MG63 (cell line): ENCODE data around the gene GPR62. TPM values are rescaled to one million over a fixed set of nuclear protein-coding genes. Genes with fewer than 3 reads are reported as not detected.

ENCODE experiments used
- DNase-seq: peaks from one replicate; pipeline ENCODE4 v3.0.0-alpha.2; 2020
- H3K27me3 ChIP-seq: fragments of 250-450 bp; sonication (Bioruptor Pico); 2 replicates; pipeline ENCODE4 v1.5.1; 2020; ENCODE audit warnings: mild to moderate bottlenecking, moderate library complexity
- H3K36me3 ChIP-seq: fragments of 250-450 bp; sonication (Bioruptor Pico); 2 replicates; pipeline ENCODE4 v1.5.1; 2020; ENCODE audit warnings: mild to moderate bottlenecking, moderate library complexity
- H3K4me3 ChIP-seq: fragments of 250-450 bp; sonication (Bioruptor Pico); 2 replicates; pipeline ENCODE4 v1.5.1; 2020; ENCODE audit warnings: mild to moderate bottlenecking, moderate library complexity
- H3K9me3 ChIP-seq: fragments of 250-450 bp; sonication (Bioruptor Pico); 2 replicates; pipeline ENCODE4 v1.5.1; 2020; ENCODE audit warnings: mild to moderate bottlenecking, moderate library complexity
- total RNA-seq: library from RNA; depleted of rRNA; stranded (reverse); fragments of >200 nt; shearing (Covaris generic); gene quantifications from 2 replicates; pipeline ENCODE4 v1.2.3, GENCODE V29; 2014; ENCODE audit warnings: low replicate concordance

GPR62 gene
- total RNA-seq, 1 experiment from 2014 or later: not detected

DNA sequence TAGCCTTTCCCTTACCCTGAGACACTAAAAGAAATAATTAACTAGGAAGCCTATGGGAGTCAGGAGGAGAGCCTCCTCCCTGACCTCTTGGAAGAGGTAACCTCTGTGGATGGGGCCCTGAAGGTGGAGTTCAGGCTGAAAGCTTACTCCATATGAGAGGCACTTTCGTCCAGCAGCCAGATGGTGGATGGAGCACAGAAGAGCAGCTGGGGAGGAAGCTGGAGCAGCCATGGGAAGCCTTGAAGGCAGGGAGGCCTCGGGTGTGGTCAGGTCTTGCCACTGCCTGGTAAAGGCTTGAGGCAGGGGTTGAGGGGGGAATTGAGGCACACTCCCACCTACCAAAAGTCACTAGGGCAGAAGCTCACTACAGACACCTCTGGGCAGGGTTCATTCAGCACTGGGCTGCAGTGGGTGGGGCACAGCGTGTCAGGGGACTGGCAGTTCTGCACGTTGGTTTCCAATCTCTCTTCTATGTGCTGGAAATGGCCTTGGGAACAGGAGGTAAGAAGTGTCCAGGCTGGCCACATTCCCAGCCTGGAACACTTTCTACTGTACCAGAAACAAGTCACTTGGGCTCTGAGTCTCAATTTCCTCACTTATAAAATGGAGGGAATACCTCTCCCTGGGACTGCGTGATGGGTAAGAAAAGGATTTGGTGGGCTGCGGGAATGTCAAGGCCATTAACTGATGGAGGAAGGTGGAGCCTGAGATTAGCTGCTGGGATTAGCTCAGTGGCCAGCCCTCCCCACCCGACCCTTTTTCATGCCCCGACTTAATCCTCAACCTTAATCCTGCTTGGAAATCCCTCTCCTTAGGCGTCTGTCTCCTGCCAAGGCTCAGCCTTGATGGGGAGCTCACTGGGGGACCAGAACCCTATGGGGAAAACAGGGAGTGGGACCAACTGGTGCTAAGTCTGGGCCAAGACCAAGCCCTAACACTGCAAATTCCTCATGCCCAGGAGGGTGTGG, 6.7 kb downstream of the GPR62 start:
- Histone ChIP-seq H3K27me3 (no peaks in the 10 kb centered on the region), H3K4me3 (no peak overlapping the region), H3K9me3 (no peaks in the 10 kb centered on the region), H3K36me3 (no peaks in the 10 kb centered on the region)
- no peak for DNase-seq

DNA sequence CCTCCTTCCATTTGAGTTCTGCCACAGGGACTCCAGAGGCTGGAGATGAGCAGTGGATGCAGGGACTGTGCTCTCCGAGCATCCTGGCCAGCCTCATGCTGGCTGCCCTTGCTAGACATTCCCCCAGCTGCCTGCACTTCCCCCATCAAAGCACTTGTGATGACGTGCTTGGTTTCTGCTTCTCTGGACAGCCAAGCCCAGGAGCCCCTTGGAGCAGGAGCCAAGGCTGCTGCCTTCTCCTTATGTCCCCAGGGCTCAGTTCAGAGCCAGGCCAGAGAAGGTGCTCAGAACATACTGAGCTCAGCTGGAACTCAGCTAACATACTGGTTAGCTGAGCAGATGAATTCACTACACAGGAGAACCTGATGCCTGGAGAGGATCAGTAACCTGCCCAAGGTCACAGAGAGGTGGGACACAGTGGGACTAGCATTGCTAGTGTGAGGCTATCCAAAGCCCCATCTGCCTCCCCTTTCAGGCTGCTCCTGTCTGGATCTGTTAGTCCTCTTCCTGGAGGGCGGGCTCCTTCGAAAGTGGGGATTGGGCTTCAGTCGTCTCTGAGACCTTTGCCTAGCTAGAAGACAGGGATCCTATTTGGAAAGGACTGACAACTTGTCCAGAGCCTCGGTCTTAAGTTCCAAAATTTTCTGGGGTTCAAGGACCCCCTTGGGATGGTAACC, 7.8 kb downstream of the GPR62 start:
- Histone ChIP-seq H3K27me3 (no peaks in the 10 kb centered on the region), H3K9me3 (no peaks in the 10 kb centered on the region), H3K36me3 (no peaks in the 10 kb centered on the region), H3K4me3 (no peak overlapping the region)
- DNase-seq: no peak

DNA sequence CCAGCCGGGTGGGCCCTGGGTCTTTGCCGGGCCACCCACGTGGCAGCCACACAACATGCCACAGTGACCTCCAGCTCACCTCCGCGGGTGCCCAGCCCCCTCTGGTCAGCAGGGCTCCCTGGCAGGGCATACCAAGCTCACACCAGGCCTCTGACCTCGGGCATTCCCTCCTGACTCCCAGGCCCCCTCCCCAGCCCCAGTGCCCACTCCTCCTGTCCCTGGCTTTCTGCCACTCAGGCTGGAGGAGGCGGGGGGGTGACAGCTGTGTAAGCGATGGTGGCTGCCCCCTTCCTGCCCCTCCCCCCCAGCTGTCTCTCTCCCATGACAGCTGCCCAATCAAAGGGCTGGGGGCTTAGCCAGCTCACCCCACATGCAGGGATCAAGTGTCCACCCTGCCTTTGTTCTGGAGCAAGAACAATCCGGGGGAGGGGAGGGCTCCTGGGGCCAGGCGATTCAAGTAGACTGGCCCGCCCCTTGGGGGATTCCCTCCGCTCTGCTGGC, 8.8 kb downstream of the GPR62 start:
- H3K27me3 ChIP-seq: no peaks in the 10 kb centered on the region
- no peak overlapping the region for H3K4me3 ChIP-seq
- no peak for DNase-seq
- H3K36me3 ChIP-seq: no peaks in the 10 kb centered on the region
- H3K9me3 ChIP-seq: no peaks in the 10 kb centered on the region

DNA sequence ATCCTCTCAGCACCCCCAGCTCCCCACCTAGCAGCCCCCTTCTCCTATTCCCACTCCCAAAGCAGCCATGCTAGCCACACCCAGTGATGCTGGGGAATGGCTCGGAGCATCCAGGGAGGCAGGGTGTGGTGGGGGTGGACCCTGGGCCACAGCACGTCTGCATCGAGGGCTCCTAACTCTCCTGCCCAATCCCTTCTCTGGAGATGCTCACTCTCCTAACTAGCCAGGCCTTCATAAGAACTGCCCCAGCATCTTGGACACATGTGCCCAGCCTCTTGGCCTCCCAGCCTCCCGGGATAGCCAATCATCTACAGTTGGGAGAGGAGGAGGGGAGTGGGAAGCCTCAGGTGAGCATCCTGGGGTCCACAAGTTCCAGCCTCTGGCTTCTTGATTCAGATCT, 9.3 kb downstream of the GPR62 start:
- H3K36me3 ChIP-seq: no peaks in the 10 kb centered on the region
- DNase-seq: no peak
- no peak overlapping the region for H3K4me3 ChIP-seq
- H3K9me3 ChIP-seq: no peaks in the 10 kb centered on the region
- H3K27me3 ChIP-seq: no peaks in the 10 kb centered on the region

DNA sequence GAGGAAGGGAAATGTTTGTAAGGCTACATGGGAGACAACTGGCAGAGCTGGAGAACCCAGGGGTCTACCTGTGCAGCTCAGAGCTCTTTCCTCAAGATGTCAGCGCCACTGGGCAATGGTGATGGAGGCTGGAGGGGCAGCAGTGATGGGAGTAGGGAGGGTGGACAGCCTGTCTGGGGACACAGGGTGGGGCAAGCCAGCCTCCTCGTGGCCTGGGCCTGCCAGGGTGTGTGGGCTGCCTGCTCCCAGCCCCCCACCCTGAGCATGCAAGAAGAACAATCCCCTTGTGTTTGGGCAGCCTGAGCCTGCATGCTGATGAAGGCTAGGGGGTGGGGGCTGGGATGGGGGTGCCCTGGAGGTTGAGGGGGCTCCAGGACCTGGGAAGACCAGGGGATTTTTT, 10.8 kb downstream of the GPR62 start:
- H3K36me3 ChIP-seq: no peaks in the 10 kb centered on the region
- H3K27me3 ChIP-seq: no peaks in the 10 kb centered on the region
- H3K4me3 ChIP-seq: no peak overlapping the region
- no peaks in the 10 kb centered on the region for H3K9me3 ChIP-seq
- DNase-seq: no peak

DNA sequence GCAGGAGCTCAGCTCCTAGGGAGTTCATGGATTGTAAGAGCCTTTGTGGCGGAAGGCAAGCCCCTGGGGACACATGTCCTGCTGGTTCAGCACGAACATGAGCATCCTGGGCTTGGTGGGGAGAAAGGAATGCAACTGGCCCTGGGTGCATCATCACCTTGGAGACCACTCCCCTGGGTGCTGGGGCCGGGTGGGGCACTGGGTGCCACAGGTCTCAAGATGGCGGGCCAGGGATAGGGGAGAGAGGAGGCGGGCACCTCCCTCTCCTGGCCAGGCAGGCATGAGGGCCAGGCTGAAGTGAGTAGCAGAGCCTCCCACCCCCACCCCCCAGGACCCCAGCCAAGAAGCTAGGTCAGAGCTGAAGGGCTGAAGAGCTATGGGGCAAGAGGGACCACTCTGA, 11.3 kb downstream of the GPR62 start:
- no peaks in the 10 kb centered on the region for H3K9me3 ChIP-seq
- peak overlapping the region; percentile 59 for H3K4me3 ChIP-seq
- no peaks in the 10 kb centered on the region for H3K27me3 ChIP-seq
- H3K36me3 ChIP-seq: peaks cover under 1% of the 10 kb centered on the region; the same call in 1 of the 2 replicates
- no peak for DNase-seq

DNA sequence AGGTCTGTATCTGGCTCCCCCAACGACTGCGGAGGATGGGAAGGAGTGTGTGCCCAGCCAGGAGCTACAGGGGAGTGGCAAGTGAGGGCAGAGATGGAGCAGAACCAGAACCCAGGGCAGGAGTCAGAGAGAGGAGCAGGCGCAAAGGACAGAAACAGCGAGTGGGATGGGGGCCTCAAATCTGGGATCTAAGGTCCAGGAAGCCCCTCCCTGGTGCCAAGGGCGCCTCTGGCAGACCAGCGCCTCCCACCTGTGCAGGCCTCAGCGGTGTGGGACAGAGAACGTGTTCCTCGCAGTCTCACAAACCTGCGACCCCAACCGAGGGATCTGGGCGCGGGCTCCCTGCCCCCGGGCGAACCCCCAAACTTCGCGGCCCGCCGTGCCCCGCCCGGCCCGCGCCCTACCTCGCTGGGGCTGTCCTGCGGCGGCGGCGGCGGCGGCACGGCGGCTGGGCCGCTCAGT, 11.8 kb downstream of the GPR62 start:
- no peaks in the 10 kb centered on the region for H3K27me3 ChIP-seq
- peaks cover 2% of the 10 kb centered on the region; the same call in 1 of the 2 replicates for H3K36me3 ChIP-seq
- H3K4me3 ChIP-seq: peak overlapping the region; percentile 59

DNA sequence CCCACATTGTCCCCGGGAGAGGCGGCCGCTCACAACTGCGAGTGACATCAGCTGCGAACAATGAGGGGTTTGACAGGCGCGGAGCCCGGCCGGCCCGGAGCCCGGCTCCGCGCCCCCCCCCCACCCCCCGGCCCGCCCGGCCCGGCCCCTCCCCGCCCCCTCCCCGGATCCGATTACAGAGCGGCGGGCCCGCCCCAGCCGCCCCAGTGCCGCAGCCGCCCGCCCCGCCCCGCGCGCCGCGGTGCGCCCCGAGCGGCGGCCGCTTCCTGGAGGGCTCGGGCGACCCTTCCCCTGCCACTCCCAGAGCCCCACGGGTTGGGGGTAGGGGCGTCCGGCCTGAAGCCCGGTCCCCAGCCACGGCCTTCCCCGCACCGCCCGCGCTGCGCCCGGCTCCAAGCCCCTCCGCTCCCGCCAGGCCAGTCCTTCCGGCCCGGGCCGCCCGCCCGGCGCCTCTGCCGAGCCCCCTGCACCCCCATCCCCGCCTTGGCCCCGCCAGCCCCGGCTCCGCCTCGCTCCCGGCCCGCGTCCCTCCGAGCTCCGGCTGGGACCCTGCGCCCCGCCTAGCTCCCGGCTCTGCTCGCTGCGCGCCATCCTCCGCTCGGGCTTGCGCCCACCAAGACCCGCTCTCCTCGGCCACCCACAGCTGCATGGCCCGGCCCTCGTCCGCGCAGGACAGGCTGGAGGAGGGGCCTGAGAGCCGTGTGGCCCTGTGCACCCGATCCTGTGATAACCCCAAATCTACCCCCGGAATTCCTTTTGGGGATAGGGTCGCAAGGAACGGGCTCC, 12.4 kb downstream of the GPR62 start, which contains the start of gene PCBP4:
Gene PCBP4, minus strand, starts transcription at position 71 of the 786 bp plus-strand sequence. CDS start 6,214 bp downstream, outside the sequence.
- H3K4me3 ChIP-seq: peak within 1 kb of the TSS; percentile 59
- H3K27me3 ChIP-seq: no peaks in the 10 kb centered on the region
- DNase-seq: peak; percentile 46
- H3K36me3 ChIP-seq: peaks cover 2% of the 10 kb centered on the region; the same call in 1 of the 2 replicates
- no peaks in the 10 kb centered on the region for H3K9me3 ChIP-seq

More for the DNA sequence above, 11.8 kb downstream of the GPR62 start:
- no peak for DNase-seq
- H3K9me3 ChIP-seq: no peaks in the 10 kb centered on the region

DNA sequence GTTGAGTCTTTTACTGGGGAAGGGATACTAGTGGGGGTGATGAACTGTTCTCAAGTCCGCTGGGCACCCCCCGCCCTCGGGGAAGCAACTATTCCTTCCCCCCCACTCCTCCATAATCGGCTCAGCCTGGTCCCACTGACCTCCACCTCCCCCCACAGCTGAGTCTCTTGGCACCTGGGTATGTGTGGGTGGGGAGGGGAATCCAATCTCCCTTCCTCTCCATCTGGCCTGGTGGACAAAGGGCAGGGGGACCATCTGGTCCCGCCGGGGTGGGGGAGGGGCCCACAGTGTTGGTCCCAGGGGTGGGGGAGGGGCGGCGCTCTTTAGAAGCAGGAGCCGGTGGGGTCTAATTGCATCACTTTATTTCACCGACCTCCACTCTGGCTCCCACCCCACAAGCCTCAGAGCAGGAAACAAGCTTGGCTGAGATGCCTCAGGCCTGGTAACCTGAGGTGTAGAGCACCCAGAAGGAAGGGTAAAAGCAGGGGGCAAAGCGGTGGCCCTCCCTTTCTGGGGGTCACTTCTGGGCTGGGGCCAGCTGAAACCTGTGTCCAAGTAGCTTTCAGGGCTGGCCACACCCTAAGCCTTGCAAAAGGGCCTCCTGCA, 13.1 kb downstream of the GPR62 start:
- no peaks in the 10 kb centered on the region for H3K9me3 ChIP-seq
- peak overlapping the region; percentile 59 for H3K4me3 ChIP-seq
- no peaks in the 10 kb centered on the region for H3K27me3 ChIP-seq
- DNase-seq: peak; percentile 57
- H3K36me3 ChIP-seq: peaks cover 2% of the 10 kb centered on the region; the same call in 1 of the 2 replicates

DNA sequence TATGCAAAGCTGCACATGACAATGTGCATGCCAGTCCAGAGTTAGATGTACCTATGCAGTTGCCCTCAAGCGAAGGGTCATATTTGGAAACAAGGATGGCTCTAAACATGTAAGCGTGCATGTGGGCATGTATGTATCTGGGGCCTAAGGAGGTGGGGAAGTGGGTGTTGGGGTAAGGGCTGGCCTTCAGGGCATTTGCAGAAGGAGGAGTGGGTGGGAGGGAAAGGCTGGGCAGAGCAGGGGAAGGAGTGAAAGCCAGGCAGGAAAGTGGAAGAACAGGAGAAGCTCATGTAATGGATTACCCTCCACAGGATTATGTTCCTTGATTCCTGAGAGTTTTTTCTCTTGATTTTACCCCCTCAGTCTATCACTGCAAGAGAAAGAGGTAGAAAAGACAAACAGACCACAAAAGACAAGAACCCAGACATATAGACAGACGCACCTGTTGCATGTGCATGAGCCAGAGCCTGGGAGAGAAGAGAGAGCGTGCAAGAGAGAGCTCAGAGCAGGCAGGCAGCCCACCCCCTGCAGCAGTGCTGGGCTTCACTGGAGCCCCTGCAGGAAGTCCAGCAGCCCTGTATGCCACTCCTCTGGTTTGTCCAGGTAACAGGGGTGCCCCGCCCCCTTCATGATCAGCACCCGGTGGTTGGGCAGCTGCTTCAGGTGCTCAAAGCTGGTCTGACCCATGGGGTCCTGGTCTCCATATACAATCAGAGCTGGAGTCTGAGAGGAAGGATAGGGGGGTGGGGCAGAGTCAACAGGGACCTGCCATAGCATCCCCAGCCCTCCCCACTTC, 13.9 kb downstream of the GPR62 start:
- H3K36me3 ChIP-seq: peaks cover 2% of the 10 kb centered on the region; the same call in 1 of the 2 replicates
- no peaks in the 10 kb centered on the region for H3K27me3 ChIP-seq
- DNase-seq: no peak
- H3K9me3 ChIP-seq: no peaks in the 10 kb centered on the region
- H3K4me3 ChIP-seq: no peak overlapping the region

DNA sequence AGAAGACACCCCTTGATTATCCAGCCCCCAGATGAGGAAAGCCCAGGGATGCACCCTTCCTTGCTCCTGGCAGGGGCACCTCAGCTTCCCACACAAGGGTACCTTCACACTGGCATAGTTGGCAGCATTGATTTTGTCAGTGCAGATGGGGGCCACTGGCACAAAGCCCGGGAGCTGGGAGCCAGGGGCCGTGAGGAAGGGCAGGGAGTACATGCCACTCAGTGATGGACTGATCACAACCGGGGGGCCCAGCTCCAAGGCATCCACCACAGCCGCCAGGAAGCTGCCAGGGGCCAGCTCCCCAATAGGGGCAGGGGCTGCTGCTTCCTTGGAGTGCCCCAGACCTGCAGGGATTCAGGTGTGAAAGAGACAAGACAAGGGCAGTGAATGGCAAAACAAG, 14.7 kb downstream of the GPR62 start:
- DNase-seq: no peak
- peaks cover 2% of the 10 kb centered on the region; the same call in 1 of the 2 replicates for H3K36me3 ChIP-seq
- no peaks in the 10 kb centered on the region for H3K9me3 ChIP-seq
- no peaks in the 10 kb centered on the region for H3K27me3 ChIP-seq
- no peak overlapping the region for H3K4me3 ChIP-seq

DNA sequence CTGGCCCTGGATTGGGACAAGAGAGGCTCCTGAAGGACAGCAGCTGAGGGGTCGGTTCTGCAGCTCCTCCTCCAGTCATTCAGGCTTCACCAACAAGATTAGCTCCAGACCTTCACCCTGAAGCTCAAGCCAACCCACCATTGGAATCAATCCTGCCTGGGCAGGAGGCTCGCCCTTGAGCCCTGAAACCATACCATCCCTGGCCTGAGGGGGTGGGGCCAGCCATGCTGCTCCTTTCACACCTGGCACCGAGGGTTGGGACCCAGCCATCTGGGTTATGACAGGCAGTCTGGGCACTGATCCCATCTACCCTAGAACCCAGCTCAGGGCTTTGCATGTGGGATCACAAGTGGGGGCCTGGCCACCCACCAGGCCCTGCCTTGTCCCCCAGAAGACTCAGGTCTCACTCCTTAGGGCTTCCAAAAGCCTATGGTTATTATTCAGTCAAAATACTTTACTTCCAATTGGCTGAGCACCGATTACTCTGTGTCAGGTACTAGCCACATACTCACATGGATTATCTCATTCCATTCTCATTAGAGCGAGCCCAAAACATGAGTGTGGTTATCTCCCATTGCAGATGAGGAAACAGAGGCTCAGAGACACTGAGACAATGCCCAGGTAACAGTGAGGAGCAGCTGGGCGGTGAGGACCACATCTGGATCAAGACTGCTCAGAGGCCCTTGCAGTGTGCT, 15.6 kb downstream of the GPR62 start:
- Histone ChIP-seq H3K9me3 (no peaks in the 10 kb centered on the region), H3K27me3 (no peaks in the 10 kb centered on the region), H3K4me3 (no peak overlapping the region), H3K36me3 (peaks cover 2% of the 10 kb centered on the region; the same call in 1 of the 2 replicates)
- DNase-seq: no peak

DNA sequence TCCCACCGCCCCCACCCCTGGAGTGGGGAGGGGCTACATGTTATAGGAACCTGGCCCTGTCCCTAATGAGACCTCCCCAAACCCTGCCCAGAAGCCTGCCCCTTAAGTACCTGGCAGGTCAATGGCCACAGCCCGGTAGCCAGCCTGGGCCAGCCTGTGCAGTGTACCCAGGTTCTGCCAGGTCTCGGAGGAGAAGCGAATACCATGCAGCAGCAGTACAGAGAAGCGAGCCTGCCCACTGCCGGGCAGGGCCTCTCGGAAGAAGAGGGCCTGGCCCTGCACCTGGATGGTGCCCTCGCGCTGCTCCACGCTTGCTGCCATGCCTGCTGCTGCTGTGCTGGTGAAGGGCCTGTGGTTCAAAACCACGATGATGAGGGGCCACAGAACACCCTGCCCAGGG, 16.2 kb downstream of the GPR62 start:
- Histone ChIP-seq H3K9me3 (no peaks in the 10 kb centered on the region), H3K27me3 (no peaks in the 10 kb centered on the region), H3K4me3 (no peak overlapping the region), H3K36me3 (peaks cover 2% of the 10 kb centered on the region; the same call in 1 of the 2 replicates)
- DNase-seq: no peak

DNA sequence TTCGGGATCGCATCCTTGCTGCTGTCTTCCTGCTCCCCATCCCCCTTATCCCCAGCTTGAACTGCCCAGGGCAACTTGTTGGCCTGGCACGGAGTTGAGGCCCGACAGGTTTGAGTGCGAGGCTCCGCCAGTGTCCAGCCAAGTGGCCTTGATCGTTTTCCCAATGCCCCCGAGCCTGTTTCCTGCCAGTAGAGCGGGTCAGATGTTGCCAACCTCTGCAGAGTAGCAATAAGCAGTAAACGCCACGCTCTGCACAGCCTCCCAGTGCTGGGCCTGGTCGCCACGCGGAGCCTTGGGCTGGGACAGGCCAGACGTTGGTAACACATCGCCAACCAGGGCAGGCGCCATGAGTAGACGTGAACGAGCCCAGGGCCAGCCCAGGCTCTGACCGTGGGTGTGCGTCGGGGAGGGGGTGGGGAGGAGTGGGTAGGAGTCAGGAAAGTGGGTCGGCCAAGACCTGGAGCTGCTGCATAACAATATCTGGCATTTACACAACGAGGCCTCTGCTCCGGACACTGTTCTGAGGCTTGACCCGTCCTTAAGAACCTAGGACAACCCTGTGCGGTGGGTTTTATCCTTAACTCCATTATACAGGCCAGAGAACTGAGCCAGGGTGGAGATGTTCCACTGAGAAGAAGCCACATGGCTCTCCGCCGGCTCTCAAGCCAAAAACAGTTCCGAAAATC, 19.2 kb downstream of the GPR62 start:
- Histone ChIP-seq H3K27me3 (no peaks in the 10 kb centered on the region), H3K36me3 (peaks cover 2% of the 10 kb centered on the region; the same call in 1 of the 2 replicates), H3K9me3 (no peaks in the 10 kb centered on the region), H3K4me3 (peak overlapping the region; percentile 89)
- peak; percentile 32 for DNase-seq
